NCI-H774 (cell line): ENCODE measurements around the gene HOXD10.

Experiments
- DNase-seq: peaks from one replicate; lab custom pipeline; 2025; lab: John Stamatoyannopoulos, UW

HOXD10 gene

DNA sequence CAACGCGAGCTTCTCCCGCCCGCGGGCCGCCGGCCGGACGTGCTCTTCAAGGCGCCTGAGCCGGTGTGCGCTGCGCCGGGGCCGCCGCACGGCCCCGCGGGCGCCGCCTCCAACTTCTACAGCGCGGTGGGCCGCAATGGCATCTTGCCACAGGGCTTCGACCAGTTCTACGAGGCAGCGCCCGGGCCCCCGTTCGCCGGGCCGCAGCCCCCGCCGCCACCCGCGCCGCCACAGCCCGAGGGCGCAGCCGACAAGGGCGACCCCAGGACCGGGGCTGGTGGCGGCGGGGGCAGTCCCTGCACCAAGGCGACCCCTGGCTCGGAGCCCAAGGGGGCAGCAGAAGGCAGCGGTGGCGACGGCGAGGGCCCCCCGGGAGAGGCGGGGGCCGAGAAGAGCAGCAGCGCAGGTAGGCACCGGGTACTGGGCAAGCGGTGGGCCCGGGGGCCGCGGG lies 8.8 kb upstream of the HOXD10 start:
- DNase-seq = peak; percentile 43

DNA sequence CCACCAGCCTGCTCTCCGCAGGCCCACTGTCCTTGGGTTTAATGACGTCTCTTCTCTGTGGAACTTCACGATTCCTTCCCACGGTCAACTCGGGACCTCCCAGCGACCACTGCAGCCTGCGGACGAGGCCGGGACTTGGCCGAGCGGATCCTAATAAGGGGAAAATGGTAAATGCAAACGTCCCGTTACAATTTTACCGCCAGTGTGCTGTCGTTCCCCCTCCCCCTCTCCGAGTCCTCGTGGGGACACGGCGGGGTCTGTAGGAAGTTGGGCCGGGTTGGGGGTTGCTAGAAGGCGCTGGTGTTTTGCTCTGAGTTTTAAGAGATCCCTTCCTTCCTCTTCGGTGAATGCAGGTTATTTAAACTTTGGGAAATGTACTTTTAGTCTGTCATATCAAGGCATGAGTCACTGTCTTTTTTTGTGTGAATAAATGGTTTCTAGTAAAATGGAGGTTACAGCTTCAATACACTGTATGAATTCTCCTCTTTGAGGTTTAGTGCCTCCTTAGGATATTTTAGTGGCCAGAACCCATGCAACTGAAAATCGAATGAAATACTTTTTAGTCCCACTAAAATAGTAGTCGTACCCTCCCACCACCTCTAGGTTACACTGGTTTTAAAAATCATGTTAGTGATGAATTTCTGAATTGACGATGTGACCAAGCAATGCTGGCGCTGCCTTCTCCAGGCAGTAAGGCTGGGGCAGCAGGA lies 7.2 kb upstream of the HOXD10 start:
- no peak for DNase-seq

DNA sequence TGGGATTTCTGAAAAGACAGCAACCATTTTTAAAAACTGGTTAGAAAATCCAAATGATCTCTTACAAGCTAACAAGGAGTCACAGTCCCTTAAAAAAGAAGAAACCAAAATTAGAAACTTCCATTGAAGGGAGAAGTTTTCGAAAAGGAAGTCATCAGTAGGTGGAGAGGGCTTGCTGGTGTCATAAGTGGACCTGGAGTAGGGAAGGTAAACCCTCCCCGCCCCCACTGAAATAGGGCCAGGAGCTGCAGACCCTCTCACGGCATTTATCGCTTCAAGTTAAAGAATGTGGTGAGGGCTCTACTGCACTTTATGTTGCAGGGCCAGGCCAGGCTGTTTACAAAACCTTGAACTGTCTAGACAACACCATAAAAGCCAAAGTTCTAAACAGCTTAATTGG lies 6.6 kb upstream of the HOXD10 start:
- DNase-seq = no peak

DNA sequence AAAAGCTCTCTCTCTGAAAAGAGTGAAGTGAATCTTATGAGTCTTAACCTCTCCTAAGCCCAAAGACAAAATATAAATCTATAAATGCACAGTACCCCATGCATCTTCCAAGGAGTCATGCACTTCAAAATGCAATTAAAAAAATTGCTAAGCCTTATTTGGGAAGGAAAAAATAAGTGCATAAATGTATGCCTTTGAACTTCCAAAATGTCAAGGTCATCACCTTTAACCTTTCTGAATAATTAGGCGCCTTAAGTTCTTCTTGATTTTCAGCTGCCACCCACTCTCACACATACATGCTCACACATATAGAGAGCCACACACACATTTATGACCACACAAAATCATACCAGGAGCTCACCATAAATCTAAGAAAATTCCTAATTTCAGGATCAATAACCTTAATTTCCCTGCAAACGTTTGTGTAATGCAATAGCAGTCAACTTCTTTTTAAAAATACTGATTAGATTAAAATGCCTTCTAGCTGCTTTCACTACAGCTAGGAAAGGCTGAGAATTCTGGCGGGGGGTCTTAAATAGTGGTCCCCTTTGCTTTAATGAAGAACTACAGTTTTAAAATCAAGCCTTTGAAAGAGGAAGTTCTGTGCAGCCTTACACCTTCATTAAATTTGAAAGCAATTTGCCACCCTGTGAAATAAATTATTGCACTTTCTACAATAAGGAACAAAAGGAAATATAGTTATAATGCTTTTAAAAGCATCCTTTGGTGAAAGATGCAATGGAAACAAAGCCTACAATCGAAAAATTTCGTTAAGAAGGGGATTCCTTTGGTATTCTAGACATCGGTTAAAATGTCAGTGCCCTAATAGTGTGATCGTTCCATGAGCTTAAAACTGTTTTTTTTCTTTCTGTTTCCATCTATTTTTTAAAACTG lies 5.9 kb upstream of the HOXD10 start:
- no peak for DNase-seq

DNA sequence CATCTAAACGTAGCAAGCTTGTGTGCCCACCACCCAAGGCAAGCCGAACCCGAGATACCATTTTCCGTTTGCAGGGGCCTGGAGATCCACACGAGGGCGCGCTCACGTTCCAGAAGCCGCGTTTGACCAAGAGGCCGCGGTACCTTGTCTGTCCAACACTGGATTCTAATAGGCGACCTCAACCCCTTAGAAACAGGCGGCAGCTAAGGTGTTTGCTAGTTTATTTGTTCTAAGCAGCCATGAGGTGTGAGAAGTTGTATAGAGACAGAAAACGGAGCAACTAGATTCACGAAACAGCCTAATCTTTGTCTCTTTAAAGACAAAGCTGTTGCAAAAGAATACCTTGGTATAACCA lies 5.3 kb upstream of the HOXD10 start:
- DNase-seq = no peak

DNA sequence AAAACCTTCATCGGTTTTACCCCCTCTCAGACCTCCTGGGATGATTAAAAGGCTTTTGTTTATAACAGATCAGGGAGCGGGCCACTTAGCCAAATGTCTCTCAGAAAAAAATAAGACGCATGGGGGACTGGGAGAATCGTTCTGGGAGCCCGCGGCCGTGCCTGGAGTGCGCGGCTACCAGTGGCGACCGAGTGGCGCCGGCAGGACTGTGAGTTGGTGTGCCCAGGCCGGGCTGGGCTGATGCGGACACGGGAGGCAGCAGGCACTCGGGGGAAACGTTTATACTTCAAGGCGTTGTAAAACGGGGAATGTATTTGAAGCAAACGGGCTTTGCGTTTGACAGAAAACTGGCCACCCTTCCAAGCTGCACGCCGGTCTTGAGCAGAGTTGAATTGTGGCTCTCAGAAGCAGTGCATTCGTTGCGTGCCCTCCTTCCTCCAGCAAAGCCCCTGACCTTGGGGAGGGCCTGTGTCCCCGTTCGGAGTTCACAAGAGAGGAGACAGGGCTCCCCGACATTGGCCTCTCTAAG lies 4.7 kb upstream of the HOXD10 start:
- DNase-seq = no peak

DNA sequence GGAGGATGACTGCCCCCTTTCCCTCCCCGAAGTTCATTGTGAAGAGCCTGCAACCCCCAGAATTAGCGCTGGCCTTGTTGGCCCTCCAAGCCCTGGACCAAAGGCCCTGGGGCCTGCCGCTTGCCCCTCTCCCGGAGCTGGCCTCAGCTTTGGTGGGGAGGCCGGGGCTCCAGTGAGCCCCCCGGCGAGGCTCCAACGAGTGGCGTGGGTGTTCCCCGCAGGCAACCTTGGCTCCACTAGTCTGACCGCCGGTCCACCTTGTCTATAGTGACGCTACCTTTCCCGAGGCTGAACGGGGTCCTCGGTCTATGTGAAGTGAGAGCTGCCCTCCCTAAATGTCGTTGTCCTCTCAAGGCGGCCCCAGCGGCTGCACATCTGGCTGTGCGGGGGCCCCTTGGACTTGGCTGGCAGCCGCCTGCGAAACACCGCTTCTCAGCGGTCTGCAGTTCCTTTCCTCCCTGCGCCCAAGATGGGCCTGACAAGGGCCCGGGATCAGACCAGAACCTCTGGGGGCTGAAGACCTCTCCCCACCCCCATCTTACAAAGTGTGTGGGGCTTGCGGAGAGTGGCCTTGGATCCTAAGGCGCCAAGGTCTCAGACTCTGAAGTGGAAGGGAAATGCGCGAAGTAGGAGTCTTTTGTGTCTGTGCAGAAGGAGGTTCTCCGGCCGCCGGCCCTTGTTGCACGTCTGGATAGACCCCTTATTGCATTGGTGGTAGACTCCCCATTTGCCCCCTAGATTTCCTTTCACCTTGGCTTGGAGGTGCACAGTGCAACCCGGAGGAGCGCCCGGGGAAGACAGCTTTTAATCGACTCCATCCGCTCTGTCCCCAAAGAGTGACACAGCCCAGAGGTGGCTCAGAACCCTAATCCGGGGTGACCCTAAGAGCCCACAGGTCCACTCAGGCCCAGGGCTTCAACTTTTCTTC lies 3.9 kb upstream of the HOXD10 start:
- DNase-seq = no peak

DNA sequence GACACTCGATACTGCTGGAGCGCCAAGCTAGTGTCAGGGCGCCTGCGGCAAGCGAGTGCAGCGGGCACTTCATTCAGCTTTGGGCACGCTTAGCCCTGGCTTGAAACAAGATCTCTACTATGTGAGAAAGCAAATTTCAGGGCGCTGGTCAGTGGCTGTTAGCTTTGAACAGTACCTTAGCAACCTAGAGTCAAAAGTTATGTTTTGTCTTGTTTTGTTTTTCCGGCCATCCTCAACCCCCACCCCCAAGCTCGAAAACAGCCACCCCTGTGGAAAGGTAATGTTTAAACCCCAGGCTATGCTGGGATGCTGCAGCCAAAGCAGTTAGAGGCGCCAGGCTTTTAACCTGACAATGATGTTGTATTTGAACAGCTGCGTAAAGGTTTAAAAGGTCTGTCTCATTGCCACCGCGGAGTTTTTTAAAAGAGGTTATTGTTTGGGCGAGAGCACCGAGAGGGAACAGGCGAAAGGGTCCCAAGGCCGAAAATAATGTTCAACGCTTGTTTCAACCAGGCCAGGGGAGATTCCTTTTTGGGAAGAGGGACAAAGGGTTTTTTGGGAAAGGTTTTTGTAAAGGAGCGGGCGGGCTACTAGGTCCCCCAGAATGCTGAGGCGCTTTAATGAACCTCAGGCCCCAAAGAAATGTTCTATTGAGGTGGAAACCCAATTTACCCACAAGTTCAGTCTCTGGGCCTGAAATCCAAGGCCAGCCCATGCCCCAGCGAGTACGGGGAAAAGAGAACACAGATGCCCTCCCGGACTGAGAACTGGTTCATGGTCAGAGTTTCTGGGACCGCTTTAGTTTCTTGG lies 2.3 kb upstream of the HOXD10 start:
- peak; percentile 80 for DNase-seq

DNA sequence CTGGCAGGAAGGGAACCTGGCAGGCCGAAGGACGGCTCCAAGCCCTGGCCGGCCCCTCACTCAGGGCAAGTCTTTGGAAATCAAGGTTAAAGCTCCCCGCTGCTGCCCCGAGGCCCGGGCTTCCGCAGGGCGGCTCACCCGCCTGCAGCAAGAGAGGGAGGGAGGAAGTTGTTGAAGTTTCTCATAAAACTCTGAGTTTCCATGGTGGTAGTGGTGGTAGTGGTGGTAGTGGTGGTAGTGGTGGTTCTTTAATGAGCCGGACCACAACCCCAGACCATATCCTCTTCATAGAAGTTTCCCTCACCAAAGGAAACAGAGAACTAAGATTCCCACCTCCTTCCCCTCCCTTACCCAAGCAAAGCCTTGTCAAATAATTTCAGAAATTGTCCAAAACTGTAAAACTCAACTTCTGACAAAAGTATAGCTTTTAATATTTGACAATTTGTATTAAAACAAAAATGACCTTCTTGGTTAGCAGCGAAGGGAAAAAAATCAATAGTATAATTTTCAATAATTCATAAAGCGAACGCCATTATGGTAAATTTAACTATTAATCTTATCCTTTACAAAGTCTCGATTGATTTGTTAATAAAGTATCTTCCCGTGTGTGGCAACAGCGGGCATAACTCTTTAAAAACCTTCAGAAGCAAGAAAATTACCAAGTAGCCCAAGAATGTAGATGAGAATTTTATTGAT lies 1.5 kb upstream of the HOXD10 start:
- no peak for DNase-seq

DNA sequence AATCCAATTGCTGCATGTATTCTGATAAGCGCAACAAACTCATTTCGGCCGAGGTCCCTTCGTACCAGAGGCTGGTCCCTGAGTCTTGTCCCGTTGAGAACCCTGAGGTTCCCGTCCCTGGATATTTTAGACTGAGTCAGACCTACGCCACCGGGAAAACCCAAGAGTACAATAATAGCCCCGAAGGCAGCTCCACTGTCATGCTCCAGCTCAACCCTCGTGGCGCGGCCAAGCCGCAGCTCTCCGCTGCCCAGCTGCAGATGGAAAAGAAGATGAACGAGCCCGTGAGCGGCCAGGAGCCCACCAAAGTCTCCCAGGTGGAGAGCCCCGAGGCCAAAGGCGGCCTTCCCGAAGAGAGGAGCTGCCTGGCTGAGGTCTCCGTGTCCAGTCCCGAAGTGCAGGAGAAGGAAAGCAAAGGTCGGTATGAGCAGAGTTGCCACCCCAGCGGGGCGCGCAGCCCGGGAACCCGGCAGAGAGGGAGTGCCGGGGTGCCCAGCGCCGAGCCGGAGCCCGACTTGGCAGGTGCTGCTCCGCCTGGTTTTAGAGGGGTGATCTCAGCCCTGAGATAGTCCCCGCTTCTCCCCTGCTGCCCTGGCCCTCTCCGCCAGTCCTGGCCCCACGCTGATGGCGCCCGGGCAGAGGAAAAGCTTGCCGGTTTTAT lies 714 bp downstream of the HOXD10 start:
- no peak for DNase-seq

DNA sequence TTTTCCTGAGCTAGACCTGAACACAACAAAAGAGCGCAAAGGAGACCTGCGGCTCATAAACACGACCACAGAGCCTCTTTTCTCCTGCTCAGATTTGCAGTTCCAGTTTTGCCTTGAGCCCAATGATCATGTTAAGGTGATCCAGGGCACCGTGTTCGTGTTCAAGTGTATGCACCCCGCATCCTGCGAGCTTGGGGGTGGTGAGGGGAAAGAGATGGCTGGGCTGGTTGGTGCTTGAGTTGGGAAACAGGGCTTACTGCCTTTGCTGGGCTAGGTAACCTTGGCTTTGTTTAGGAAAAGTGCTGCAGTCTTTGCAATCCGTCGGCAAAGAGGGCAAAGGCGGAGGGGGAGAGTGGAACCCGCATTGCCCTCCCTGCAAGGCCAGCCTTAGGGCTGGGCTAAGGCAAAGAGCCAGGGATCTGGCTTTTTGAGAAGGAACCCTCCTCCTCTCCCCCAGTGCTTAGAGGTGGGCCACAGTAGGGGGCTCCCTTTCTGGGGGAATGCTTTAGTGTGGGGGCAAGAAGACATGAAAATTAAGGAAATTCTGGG lies 1.3 kb downstream of the HOXD10 start:
- no peak for DNase-seq

DNA sequence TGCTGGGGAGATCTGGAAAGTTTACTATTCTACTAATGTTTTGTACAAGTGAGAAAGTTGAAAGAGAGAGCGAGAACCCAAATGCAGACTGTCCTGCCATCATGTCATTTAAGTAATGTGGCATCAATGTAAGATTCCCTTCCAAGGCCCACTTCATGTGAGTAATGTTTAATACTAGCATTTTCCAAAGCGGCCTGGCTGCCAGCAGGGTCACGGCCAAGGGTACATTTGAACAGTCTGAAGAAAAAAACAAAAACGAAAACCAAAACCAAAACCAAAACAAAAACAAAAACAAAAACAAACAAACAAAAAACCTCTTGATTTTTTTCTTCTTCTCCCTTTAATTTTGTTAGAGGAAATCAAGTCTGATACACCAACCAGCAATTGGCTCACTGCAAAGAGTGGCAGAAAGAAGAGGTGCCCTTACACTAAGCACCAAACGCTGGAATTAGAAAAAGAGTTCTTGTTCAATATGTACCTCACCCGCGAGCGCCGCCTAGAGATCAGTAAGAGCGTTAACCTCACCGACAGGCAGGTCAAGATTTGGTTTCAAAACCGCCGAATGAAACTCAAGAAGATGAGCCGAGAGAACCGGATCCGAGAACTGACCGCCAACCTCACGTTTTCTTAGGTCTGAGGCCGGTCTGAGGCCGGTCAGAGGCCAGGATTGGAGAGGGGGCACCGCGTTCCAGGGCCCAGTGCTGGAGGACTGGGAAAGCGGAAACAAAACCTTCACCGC lies 2.2 kb downstream of the HOXD10 start:
- peak; percentile 17 for DNase-seq

DNA sequence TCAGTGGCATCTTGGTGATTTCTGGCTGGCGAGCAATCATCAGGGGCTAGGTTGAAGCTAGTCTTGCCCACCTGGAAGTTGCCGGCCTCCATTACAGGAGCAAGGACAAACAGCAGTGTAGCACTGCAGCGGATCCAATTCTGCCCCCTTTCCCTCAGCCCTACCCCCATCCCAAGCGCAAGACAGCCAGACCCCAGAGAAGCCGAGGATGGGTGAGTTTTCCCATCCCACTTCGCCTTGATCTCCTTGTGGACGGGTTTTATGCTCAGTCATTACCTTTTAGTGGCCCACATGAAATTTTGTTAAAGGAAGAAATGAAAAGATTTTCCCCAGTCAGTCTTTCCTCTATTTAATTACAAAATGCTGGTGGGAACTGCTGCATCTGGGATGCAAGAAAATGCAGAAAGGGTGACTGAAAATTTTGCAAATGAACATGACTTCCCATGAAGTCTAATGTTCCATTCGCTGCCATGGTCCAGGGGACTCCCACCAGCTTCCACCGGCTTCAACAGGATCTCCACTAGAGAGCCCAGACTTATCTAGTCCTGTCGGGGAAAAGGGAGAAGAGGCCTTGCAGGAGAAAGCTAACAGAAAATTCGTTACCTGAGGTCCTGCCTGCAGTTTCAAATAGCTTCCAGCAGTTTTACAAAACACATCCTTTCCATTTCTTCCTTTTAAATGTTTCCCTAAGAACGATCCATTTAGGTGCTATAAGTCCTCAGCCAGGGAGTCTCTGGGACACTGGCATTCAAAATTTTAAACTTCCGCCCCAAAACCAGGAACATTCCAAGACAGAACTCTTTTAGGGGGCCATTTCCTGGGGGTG lies 4.0 kb downstream of the HOXD10 start:
- DNase-seq = no peak

DNA sequence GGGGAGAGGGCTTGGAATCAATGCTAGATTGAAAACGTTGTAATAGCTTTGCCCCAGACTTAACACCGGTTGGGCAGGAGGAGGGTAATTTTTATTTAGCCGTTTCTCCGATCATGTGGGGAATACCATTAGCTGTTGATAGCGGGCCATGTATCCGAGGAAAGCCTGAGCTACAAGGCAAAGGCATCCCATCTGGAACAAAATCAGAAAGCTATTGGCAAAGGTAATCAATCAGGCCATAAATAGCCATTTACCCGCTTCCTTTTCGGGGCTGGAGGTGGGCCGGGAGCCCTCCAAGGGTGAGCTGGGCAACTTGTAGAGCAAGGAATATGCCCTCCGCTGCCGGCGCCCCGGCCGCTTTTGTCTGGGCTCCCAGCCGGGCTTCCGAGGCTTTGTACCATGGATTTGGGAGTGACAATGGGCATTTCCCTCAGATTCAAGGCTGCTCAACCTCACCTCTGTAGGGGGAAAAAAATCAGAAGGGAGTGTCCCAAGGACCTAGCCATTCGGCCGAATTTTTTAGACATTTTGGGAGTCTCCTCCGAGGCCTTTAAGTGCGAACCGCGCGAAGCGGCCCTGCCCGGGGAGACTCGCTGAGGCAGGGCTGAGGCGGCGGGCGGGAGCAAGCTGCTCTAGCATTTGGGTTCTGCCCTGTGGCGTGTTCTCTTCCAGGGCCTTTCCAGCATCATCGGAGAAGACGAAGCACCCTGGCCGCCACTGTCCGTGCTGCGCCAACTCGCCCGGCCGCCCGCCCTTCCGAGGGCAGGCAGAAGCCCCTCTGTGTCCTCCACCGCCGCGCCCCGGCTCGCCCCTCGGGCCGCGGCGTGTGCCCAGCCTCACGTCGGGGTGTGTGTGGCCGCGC lies 4.8 kb downstream of the HOXD10 start:
- DNase-seq = no peak

DNA sequence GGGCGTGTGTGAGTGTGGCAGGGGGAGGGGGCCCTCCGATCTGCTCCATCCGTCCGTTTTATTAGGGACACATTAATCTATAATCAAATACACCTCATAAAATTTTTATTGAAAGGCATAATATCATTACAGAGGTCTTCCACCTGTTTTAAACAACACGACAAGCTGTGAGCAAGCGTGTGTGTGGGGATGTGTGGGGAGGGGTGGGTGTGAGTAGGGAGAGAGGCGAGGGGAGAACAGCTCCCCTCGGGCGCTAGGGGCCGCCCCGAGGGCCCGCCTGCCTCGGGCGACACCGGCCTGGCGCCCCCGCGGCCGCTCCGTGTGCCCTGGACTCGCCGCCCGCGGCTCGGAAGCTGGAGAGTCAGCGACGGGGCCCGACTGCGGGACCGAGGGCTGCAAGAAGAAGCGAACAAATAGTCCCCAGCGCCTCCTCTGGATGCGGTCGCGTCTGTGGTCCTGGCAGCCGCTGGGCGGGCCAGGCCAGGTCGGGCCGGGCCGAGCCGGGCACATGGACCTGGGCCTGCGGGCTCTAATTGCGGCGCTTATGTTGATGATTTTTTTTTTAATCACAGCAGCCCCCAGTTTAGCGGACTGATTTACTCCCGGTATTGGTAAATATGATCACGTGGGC lies 5.6 kb downstream of the HOXD10 start:
- DNase-seq = no peak

DNA sequence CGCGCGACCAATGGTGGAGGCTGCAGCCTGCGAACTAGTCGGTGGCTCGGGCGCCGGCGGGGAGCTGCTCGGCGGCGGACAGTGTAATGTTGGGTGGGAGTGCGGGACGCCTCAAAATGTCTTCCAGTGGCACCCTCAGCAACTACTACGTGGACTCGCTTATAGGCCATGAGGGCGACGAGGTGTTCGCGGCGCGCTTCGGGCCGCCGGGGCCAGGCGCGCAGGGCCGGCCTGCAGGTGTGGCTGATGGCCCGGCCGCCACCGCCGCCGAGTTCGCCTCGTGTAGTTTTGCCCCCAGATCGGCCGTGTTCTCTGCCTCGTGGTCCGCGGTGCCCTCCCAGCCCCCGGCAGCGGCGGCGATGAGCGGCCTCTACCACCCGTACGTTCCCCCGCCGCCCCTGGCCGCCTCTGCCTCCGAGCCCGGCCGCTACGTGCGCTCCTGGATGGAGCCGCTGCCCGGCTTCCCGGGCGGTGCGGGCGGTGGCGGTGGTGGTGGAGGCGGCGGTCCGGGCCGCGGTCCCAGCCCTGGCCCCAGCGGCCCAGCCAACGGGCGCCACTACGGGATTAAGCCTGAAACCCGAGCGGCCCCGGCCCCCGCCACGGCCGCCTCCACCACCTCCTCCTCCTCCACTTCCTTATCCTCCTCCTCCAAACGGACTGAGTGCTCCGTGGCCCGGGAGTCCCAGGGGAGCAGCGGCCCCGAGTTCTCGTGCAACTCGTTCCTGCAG lies 6.3 kb downstream of the HOXD10 start, which contains the start of gene HOXD9:
TSS of gene HOXD9 (plus strand) at position 37 of the 728 bp plus-strand sequence. CDS start at position 87, 50 bp downstream.
- no peak for DNase-seq
